Activated T-helper 1 cell treated with anti-CD3 and anti-CD28 coated beads, Interleukin-2, amount 50 U/mL, for 16 hours (primary cell): ENCODE results near the gene CNOT2.

Source experiments
- DNase-seq, 2 donors: peaks; one replicate each; pipeline ENCODE4 v3.0.0-alpha.2; 2020; ENCODE audit warnings: low read depth in 1 of 2, low spot score in 1 of 2

The CNOT2 gene

GRCh38 chr12:70251661-70252060 lies 8.4 kb downstream of the CNOT2 start:
- DNase-seq = no peak

- DNase-seq = no peak
Measured at GRCh38 chr12:70252832-70253231, 9.6 kb downstream of the CNOT2 start.

- DNase-seq = no peak
Measured at GRCh38 chr12:70254225-70254624, 11.0 kb downstream of the CNOT2 start.

- no peak for DNase-seq
Measured at GRCh38 chr12:70254846-70255245, 11.6 kb downstream of the CNOT2 start.

- DNase-seq = no peak
Measured at GRCh38 chr12:70255311-70255710, 12.1 kb downstream of the CNOT2 start.

- DNase-seq = no peak
Measured at GRCh38 chr12:70258605-70259403, 15.6 kb downstream of the CNOT2 start.

- DNase-seq = no peak
Measured at GRCh38 chr12:70260646-70261045, 17.4 kb downstream of the CNOT2 start.

GRCh38 chr12:70264067-70264867 lies 21.0 kb downstream of the CNOT2 start:
- no peak for DNase-seq

- no peak for DNase-seq
Measured at GRCh38 chr12:70265132-70265531, 21.9 kb downstream of the CNOT2 start.

GRCh38 chr12:70267550-70267949 lies 24.3 kb downstream of the CNOT2 start:
- DNase-seq = no peak

GRCh38 chr12:70268972-70269371 lies 25.7 kb downstream of the CNOT2 start:
- DNase-seq = no peak

- no peak for DNase-seq
Measured at GRCh38 chr12:70270108-70270507, 26.9 kb downstream of the CNOT2 start.

- no peak for DNase-seq
Measured at GRCh38 chr12:70271025-70271424, 27.8 kb downstream of the CNOT2 start.

GRCh38 chr12:70272510-70272909 lies 29.3 kb downstream of the CNOT2 start:
- no peak for DNase-seq

GRCh38 chr12:70275045-70275444 lies 31.8 kb downstream of the CNOT2 start:
- no peak for DNase-seq

- no peak for DNase-seq
Measured at GRCh38 chr12:70277973-70278372, 34.7 kb downstream of the CNOT2 start.

- DNase-seq = no peak
Measured at GRCh38 chr12:70278945-70279344, 35.7 kb downstream of the CNOT2 start.

GRCh38 chr12:70283232-70283631 lies 40.0 kb downstream of the CNOT2 start:
- no peak for DNase-seq

GRCh38 chr12:70288817-70289216 lies 45.6 kb downstream of the CNOT2 start:
- no peak for DNase-seq

GRCh38 chr12:70290116-70290515 lies 46.9 kb downstream of the CNOT2 start:
- no peak for DNase-seq

- no peak for DNase-seq
Measured at GRCh38 chr12:70292017-70292776, 49.0 kb downstream of the CNOT2 start.
